ENCODE measurements around the gene PILRB.
A peak's percentile ranks its signal among the peaks of the same experiment; 100 is the strongest.
"Not testable (repeated sequence)": the region's sequence is repeated elsewhere in the genome, so short reads cannot be mapped to it uniquely, and the experiment has no call there.

The PILRB gene

DNA sequence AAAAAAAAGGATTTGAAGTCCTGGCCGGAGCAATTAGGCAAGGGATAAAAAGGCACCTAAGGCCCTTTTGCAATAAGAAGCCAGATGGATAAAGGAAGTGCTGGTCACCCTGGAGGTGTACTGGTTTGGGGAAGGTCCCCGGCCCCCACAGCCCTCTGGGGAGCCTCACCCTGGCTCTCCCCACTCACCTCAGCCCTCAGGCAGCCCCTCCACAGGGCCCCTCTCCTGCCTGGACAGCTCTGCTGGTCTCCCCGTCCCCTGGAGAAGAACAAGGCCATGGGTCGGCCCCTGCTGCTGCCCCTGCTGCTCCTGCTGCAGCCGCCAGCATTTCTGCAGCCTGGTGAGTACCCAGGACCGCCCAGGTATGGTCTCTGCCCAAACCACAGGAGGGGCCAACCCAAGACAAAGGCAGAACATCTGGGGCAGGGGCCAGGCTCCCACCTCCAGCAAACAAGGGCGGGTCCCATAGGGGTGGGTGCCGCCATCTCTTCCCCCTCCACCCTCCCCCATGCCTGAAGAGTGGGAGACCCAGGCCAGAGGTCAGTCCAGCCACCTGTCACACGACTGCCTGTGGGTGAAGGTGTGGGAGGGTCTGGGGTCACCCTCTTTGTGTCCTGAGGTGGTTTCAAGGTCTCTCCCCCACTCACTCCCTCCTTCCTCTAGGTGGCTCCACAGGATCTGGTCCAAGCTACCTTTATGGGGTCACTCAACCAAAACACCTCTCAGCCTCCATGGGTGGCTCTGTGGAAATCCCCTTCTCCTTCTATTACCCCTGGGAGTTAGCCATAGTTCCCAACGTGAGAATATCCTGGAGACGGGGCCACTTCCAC is at the start of gene PILRB:
Gene PILRB (plus strand): TSS at position 91 of the 830 bp plus-strand sequence. CDS start 186 bp downstream, at position 277.
- no peak for DNase-seq

- not testable (repeated sequence) for DNase-seq
These were observed 39.6 kb upstream of the PILRB start for GRCh38 chr7:100318329-100318728.

DNA sequence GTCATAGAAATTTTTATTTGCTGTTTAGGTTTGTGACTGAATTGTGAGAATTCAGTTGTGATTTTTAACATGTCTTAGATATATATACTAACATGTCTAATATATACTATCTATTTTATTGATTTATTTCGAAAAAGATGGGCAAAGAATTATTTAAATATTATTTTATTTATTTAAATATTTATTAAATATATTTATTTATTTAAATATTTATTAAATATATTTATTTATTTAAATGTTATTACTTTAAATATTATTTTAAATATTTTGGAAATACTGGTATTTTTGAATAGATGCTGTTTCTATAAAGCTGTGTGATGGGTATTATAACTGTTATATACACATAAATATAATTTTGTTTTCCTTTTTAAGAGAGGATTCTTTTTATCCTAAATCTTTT is 36.3 kb upstream of the PILRB start:
- DNase-seq: not testable (repeated sequence)

- DNase-seq: not testable (repeated sequence)
These were observed 33.7 kb upstream of the PILRB start for GRCh38 chr7:100324194-100324593.

GRCh38 chr7:100325671-100326070 is 32.2 kb upstream of the PILRB start:
- not testable (repeated sequence) for DNase-seq

GRCh38 chr7:100326914-100327313 is 31.0 kb upstream of the PILRB start:
- not testable (repeated sequence) for DNase-seq

GRCh38 chr7:100335566-100336466 is 22.1 kb upstream of the PILRB start:
- DNase-seq: peak; percentile 99

- not testable (repeated sequence) for DNase-seq
These were observed 19.7 kb upstream of the PILRB start for GRCh38 chr7:100338083-100338696.

GRCh38 chr7:100341286-100341685 is 16.6 kb upstream of the PILRB start:
- DNase-seq: not testable (repeated sequence)

GRCh38 chr7:100342765-100343164 is 15.2 kb upstream of the PILRB start:
- no peak for DNase-seq

DNA sequence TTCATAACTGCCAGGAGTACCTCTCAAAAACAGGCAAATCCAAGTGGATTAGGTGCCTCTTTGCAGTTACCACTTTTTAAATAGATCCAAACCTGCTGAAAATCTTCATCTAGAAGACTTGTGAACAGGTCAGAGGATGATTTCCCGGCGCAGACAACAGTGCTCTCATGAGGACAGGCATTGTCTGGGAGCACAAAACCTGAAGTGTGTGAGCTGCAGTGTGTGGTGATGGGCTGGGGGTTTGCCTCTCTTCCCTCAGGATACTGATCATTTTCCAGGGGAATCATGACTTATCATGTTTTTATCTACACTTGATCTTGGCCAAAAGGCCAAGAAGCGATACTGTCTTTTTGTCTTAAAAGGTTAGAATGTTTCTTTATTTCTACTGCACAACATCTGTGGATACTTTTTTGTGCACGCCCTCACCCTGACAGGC is 13.8 kb upstream of the PILRB start:
- DNase-seq: not testable (repeated sequence)

DNA sequence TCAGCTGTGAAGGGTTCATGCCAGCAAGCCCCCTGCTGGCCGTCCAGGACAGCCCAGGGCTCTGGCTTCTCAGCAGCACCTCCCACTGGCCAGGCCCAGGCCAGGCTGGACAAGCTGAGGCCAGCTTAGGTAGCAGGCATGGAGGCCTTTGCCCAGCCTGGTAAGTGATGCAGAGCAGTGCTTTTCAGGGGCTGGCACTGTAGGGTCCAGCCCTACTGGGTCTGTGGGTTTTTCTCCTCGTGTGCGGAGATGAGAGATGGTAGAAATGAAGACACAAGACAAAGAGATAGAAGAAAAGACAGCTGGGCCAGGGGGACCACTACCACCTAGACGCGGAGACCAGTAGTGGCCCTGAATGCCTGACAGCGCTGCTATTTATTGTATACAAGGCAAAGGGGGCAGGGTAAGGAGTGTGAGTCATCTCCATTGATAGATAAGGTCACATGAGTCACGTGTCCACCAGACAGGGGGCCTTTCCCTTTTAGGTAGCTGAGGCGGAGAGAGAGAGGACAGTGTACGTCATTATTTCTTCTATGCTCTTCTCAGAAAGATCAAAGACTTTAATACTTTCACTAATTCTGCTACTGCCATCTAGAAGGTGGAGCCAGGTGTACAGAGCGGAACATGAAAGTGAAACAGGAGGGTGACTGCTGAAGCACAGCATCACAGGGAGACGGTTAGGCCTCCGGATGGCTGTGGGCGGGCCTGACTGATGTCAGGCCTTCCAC is 13.2 kb upstream of the PILRB start:
- DNase-seq: peak; percentile 98

DNA sequence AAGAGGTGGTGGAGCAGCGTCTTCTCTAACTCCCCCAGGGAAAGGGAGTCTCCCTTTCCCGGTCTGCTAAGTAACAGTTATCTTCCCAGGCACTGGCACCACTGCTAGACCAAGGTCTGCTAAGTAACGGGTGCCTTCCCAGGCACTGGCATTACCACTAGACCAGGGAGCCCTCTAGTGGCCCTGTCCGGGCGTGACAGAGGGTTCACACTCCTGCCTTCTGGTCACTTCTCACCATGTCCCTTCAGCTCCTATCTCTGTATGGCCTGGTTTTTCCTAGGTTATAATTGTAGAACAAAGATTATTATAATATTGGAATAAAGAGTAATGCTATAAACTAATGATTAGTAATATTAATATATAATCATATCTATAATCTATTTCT is 12.6 kb upstream of the PILRB start:
- peak; percentile 95 for DNase-seq

DNA sequence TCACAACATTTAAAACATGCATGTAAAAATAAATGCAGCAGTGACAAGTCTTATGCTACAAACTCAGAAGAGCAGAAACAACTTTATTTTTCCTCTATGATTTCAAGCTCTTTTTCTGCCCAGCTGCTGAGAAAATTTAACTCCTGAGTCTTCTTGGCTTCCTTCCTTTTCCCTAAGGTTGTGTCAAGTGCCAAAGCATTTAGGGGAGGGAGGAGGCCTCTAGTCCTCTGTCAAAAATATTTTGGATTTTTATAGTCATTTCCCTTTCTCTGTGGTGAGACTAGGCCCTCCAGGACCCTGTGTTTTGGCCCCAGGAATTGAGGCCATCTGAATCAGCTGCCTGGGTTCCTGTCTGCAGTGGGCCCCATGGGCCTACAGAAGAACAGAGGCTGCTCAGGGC is 11.0 kb upstream of the PILRB start:
- DNase-seq: no peak

DNA sequence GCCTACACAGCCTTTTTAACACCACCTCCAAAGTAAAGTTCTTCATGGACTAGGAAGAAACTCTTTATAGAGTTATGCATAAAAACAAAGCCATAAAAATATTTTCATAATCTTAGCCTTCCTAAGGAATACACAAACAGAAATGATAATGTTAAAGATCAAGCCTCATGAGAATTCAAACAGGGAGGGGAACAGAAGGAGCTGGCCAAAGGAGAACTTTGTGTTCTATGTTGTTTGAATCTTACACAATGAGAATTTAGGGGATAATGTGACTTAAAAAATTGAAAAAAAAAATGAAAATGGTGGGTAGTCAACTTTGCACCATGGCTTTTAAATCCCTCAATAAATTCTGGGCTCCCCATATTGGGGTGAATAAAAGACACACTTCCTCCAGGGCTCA is 9.1 kb upstream of the PILRB start:
- DNase-seq: no peak

- DNase-seq: no peak
These were observed 8.2 kb upstream of the PILRB start for GRCh38 chr7:100349757-100350156.

GRCh38 chr7:100351657-100352058 is 6.3 kb upstream of the PILRB start:
- DNase-seq: no peak

DNA sequence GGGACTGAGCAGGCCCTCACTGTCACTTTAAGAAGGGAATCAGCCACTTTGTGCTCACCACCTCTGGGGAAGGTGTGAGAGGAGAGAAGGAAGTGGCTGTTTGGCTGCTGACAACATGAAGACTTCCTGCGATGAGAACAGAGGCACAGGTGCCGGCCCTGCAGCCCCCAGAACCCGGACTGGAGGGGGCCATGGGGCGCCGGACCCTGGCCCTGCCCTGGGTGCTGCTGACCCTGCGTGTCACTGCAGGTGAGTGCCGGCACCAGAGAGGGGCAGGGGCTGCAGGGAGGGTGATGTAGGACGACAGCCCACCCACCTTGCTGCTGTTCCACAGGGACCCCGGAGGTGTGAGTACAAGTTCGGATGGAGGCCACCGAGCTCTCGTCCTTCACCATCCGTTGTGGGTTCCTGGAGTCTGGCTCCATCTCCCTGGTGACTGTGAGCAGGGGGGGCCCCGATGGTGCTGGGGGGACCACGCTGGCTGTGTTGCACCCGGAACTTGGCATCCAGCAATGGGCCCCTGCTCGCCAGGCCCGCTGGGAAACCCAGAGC is 5.6 kb upstream of the PILRB start:
- not testable (repeated sequence) for DNase-seq

- no peak for DNase-seq
These were observed 4.8 kb upstream of the PILRB start for GRCh38 chr7:100352984-100353684.

DNA sequence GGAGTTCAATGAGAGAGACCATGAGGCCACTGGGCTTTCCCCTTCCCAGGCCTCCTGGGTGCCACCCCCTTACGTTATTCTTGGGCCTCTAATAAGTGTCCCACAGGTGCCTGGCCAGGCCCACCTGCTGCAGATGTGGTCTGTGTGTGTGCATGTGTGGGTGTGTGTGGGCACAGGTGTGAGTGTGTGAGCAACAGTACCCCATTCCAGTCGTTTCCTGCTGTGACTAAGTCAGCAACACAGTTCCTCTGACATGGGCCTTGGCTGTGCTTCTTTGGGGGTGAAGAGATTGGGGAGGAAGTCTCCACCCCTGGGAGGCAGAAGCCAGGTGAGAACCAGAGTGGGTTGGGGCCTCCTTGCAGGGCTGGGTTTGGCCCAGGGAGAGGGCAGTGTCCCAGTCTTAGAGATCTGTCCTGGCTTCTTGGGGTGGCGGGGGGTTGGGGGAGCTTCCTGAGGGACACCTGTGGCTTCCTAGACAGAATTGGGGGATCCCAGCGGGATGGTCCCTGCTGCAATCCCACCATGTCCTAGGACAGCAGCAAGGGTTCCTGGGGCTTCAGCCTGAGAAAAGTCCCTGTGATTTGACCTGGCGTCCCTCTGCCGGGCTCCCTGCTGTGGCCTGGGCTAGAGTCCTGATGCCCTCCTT is 4.1 kb upstream of the PILRB start:
- no peak for DNase-seq

Measured in OCI-M1 (cell line).